Endothelial cell of umbilical vein (primary cell): Measurements from ENCODE around the gene LZTS3. TPM values are rescaled to one million over a fixed set of nuclear protein-coding genes. Genes with fewer than 3 reads are reported as not detected.

Experiments used
- Bru-seq: library from RNA; stranded (reverse); fragments of 400-500 nt; gene quantifications from one replicate; lab custom pipeline; 2021; lab: Mats Ljungman, UMichigan
- BruChase-seq, 2 experiments: library from RNA; stranded (reverse); fragments of 400-500 nt; gene quantifications; one replicate each; lab custom pipeline; 2021; lab: Mats Ljungman, UMichigan
- BruUV-seq: library from RNA; stranded (reverse); fragments of 400-500 nt; replicated peaks from 2 replicates; lab custom pipeline; 2021; lab: Mats Ljungman, UMichigan
- CTCF ChIA-PET: fragments of 300-600, 350-600 bp; sonication (Branson Sonifier 250); formaldehyde crosslinking; loops from one replicate; lab custom pipeline; 2021; ENCODE audit warnings: antibody characterized with exemption, inconsistent platforms; lab: Charles Lee
- POLR2A ChIA-PET: fragments of 300-600, 350-600 bp; sonication (Branson Sonifier 250); formaldehyde crosslinking; loops from one replicate; lab custom pipeline; 2021; ENCODE audit warnings: antibody characterized with exemption, inconsistent platforms; lab: Charles Lee
- DNase-seq: peaks from one replicate; pipeline ENCODE4 v3.0.0-alpha.2; 2011; ENCODE audit warnings: low read depth, low spot score
- FAIRE-seq: peaks from 2 replicates; lab custom pipeline; 2011; peaks lifted over from hg19 to GRCh38; lab: Jason Lieb, UNC
- H2AFZ ChIP-seq: 2 replicates; pipeline ENCODE4 v1.6.0; 2012; ENCODE audit warnings: low read depth, low read length, control low read depth, inconsistent platforms
- H3K27ac ChIP-seq: 2 replicates; pipeline ENCODE4 v1.5.1; 2011; ENCODE audit warnings: low read depth, mild to moderate bottlenecking, control low read depth, low read length, moderate library complexity; ENCODE audit not compliant: insufficient read depth
- H3K27me3 ChIP-seq, 2 experiments: 2 replicates each; pipeline versions ENCODE4 v1.6.0 to v1.6.1; 2011; ENCODE audit warnings: low read length in 2 of 2, mixed read lengths in 1 of 2; ENCODE audit not compliant: control insufficient read depth in 2 of 2, insufficient read depth in 2 of 2
- H3K36me3 ChIP-seq, 2 experiments: 2 replicates in 1 of 2; 3 replicates in 1 of 2; pipeline ENCODE4 v1.5.1; 2011; ENCODE audit warnings: low read length in 2 of 2, mild to moderate bottlenecking in 1 of 2, moderate library complexity in 1 of 2; ENCODE audit not compliant: control insufficient read depth in 2 of 2, insufficient read depth in 2 of 2; ENCODE audit errors: extremely low read depth in 1 of 2
- H3K4me1 ChIP-seq: 3 replicates; pipeline ENCODE4 v1.5.1; 2011; ENCODE audit warnings: mild to moderate bottlenecking, low read length; ENCODE audit not compliant: control insufficient read depth, insufficient read depth; ENCODE audit errors: extremely low read depth
- H3K4me2 ChIP-seq: 2 replicates; pipeline ENCODE4 v1.6.1; 2011; ENCODE audit warnings: low read length, control low read depth, mixed read lengths; ENCODE audit not compliant: insufficient read depth
- H3K4me3 ChIP-seq, 3 experiments: fragments of 200-600 bp in 1 of 3; sonication (generic), shearing (Covaris generic) in 1 of 3; replicated peaks in 1 of 3; 2 replicates each; pipeline ENCODE4 v1.5.1; 2011 to 2016; ENCODE audit warnings: control low read depth in 3 of 3, low read length in 3 of 3, mild to moderate bottlenecking in 2 of 3, inconsistent platforms in 1 of 3, low read depth in 1 of 3, moderate library complexity in 1 of 3; ENCODE audit not compliant: insufficient read depth in 1 of 3
- H3K79me2 ChIP-seq: 2 replicates; pipeline ENCODE4 v1.6.0; 2012; ENCODE audit warnings: low read length, inconsistent platforms; ENCODE audit not compliant: control insufficient read depth, insufficient read depth
- H3K9ac ChIP-seq: replicated peaks from 2 replicates; pipeline ENCODE3; 2011; ENCODE audit warnings: low read length, control low read depth; ENCODE audit not compliant: insufficient read depth; ENCODE audit errors: extremely low read depth
- H3K9me1 ChIP-seq: replicated peaks from 3 replicates; pipeline ENCODE4 v1.6.0; 2011; ENCODE audit warnings: mild to moderate bottlenecking, low read length; ENCODE audit not compliant: control insufficient read depth, insufficient read depth; ENCODE audit errors: extremely low read depth
- H3K9me3 ChIP-seq: replicated peaks from 2 replicates; pipeline ENCODE4 v1.5.1; 2012; ENCODE audit warnings: low read length, inconsistent platforms; ENCODE audit not compliant: control insufficient read depth, insufficient read depth
- H4K20me1 ChIP-seq: replicated peaks from 2 replicates; pipeline ENCODE3; 2011; ENCODE audit warnings: mild to moderate bottlenecking, low read length; ENCODE audit not compliant: control insufficient read depth, insufficient read depth; ENCODE audit errors: extremely low read depth
- EZH2 ChIP-seq: IDR thresholded peaks from 2 replicates; pipeline ENCODE4 v1.6.1; 2012; ENCODE audit warnings: borderline replicate concordance, low read depth, mild to moderate bottlenecking, moderate library complexity, low read length, inconsistent platforms; ENCODE audit not compliant: severe bottlenecking
- FOS ChIP-seq: IDR thresholded peaks from 2 replicates; pipeline ENCODE4 v1.6.1; 2011; ENCODE audit warnings: mild to moderate bottlenecking, low read length, moderate library complexity, borderline replicate concordance; ENCODE audit not compliant: insufficient read depth
- GATA2 ChIP-seq: IDR thresholded peaks from 2 replicates; pipeline ENCODE4 v1.7.0; 2011; ENCODE audit warnings: low read depth, mild to moderate bottlenecking, moderate library complexity, mixed read lengths, low read length; ENCODE audit not compliant: insufficient read length, insufficient read depth
- JUN ChIP-seq: IDR thresholded peaks from 2 replicates; pipeline ENCODE4 v1.6.1; 2011; ENCODE audit warnings: borderline replicate concordance, low read depth; ENCODE audit not compliant: insufficient read length, insufficient read depth
- MYC ChIP-seq: IDR thresholded peaks from one replicate; pipeline ENCODE4 v1.6.1; 2011; ENCODE audit warnings: mild to moderate bottlenecking, low read depth, low read length
- POLR2A ChIP-seq: IDR thresholded peaks from 2 replicates; pipeline ENCODE4 v1.6.1; 2012; ENCODE audit warnings: low read depth, mild to moderate bottlenecking, control low read depth, low read length
- POLR2AphosphoS5 ChIP-seq: IDR thresholded peaks from 2 replicates; pipeline ENCODE4 v1.6.1; 2012; ENCODE audit warnings: low read depth, mild to moderate bottlenecking, control low read depth, low read length, moderate library complexity; ENCODE audit not compliant: insufficient read depth
- dilution Hi-C: fragments of 300-500 bp; cut with MboI; formaldehyde crosslinking; loops from one replicate; pipeline ENCODE4 v1.15.0; 2019; ENCODE audit warnings: low sequenced_read_pairs; ENCODE audit not compliant: extremely low pct_ligation_motif_present
- intact Hi-C: fragments of 100-400 bp; cut with micrococcal nuclease; formaldehyde crosslinking; loops from one replicate; pipeline ENCODE4 v1.10.0; 2022
- long read RNA-seq: library from polyadenylated mRNA; stranded (forward); transcript quantifications from one replicate; pipeline ENCODE4 v2.0.0, GENCODE V29; 2021
- polyA minus RNA-seq, 3 experiments: library from RNA; depleted of rRNA, polyadenylated mRNA; stranded (reverse); fragments of >200 nt; gene quantifications; 1 replicate in 1 of 3; 2 replicates in 2 of 3; pipeline ENCODE4 v1.2.3, GENCODE V29; 2011
- polyA plus RNA-seq, 4 experiments: library from polyadenylated mRNA; depleted of rRNA in 3 of 4; stranded (reverse) in 3 of 4; unstranded in 1 of 4; fragments of >200 nt; gene quantifications; 2 replicates each; pipeline versions ENCODE4 v1.2.1 to v1.2.3, GENCODE V29; 2011 to 2012; ENCODE audit warnings: missing spikeins in 1 of 4
- total RNA-seq: library from RNA; stranded (reverse); gene quantifications from 2 replicates; pipeline ENCODE4 v1.2.3, GENCODE V29; 2021
- TF ChIP-seq, protein P1 (sequence below), 2 donors: IDR thresholded peaks; 1 replicate in 1 of 2; 2 replicates in 1 of 2; pipeline ENCODE4 v1.5.1; 2011; ENCODE audit warnings: low read length in 2 of 2, mild to moderate bottlenecking in 2 of 2, moderate library complexity in 2 of 2, control low read depth in 1 of 2, inconsistent platforms in 1 of 2, low read depth in 1 of 2; ENCODE audit not compliant: insufficient read depth in 1 of 2; ENCODE audit errors: extremely low read depth in 1 of 2
- TF ChIP-seq, protein P2 (sequence below): IDR thresholded peaks from 2 replicates; pipeline ENCODE4 v1.6.1; 2011; ENCODE audit not compliant: insufficient read depth, insufficient read length

LZTS3 gene
- total RNA-seq (3.6 and 4.5 TPM in 2 replicates), polyA plus RNA-seq (5.7 and 7.3 TPM in 2 replicates), polyA minus RNA-seq (5.6 and 7.0 TPM in 2 replicates), Bru-seq, nascent RNA (percentile 37 among the genes with signal in this experiment), BruChase-seq, experiment 1, labeled RNA remaining after a 6-hour chase (percentile 74 among the genes with signal in this experiment), BruChase-seq, experiment 2, labeled RNA remaining after a 2-hour chase (percentile 57 among the genes with signal in this experiment)
- polyA plus RNA-seq (2011; cell fraction: cytosol; rRNA removed), result 3.7 and 5.4 TPM in 2 replicates
- polyA plus RNA-seq (2011; cell fraction: nucleus; rRNA removed), result 7.3 and 9.8 TPM in 2 replicates
- 2.2 and 3.5 TPM in 2 replicates for polyA plus RNA-seq (2012)
- 1.1 TPM for polyA minus RNA-seq (2011; cell fraction: cytosol; rRNA and poly(A)+ RNA removed)
- 2.8 and 3.2 TPM in 2 replicates for polyA minus RNA-seq (2011; cell fraction: nucleus; rRNA and poly(A)+ RNA removed)
- long read RNA-seq, full-length matches to known transcripts, result 1 of 8 reads
- long read RNA-seq, partial matches to known transcripts, result 1 of 8 reads
- long read RNA-seq, other reads (novel, unspliced or antisense), result 6 of 8 reads

DNA sequence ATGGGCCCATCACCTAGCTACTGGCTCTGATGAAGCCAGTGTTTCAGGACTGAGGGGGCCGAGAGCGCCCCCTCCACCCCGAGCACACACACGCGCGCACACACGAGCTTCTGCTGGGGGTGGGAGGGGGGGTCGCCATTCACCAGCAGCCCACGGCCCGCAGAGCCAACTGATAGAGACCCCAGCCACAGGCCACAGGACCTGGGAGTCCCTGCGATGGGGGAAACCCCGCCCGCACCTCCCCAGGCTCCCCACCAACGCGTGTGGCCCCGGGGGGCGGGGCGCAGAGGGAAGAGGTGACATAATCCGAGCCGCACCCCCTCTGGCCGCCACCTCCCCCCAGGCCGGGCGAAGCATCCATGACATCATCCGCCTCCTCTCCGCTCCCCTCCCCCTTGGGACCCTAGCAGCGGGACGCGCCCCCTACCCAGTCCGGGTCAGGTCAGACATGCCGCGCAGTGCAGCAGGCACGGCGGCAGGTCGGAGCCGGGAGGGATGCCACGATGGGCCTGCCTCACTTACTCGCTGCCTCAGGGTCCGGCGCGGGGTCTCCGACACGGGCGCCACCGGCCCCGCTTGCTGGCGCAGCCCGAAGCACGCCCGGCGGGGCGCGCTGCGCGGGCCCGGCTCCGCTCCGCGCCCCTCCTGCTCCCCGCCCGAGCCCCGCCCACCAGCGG, at the start of gene LZTS3:
Gene LZTS3, minus strand, starts transcription at position 617 of the 677 bp plus-strand sequence. CDS start 6,386 bp downstream, outside the sequence.
- H3K9ac ChIP-seq, result peak within 1 kb of the TSS; percentile 59
- DNase-seq (peak; percentile 60), FAIRE-seq (peak; percentile 55)
- peak within 1 kb of the TSS; percentile 97 for H2AFZ ChIP-seq
- no peaks in the 10 kb centered on the region for H3K9me3 ChIP-seq
- ChIA-PET CTCF (interaction anchor here (1.1 to 1.9 kb wide), 2 partner anchors 81 to 120 kb away, joined by 4 to 8 read pairs; no protein-coding TSS in a partner anchor), POLR2A (interaction anchor here (0.7 to 1.1 kb wide), 2 partner anchors 9 to 13 kb away, joined by 3 to 5 read pairs; partner anchors contain the start of genes FASTKD5 and UBOX5)
- H3K9me1 ChIP-seq, result no peaks in the 10 kb centered on the region
- H4K20me1 ChIP-seq, result no peaks in the 10 kb centered on the region
- TF ChIP-seq POLR2AphosphoS5 (peak; percentile 40), FOS (no peak), JUN (peak; percentile 11), MYC (no peak), GATA2 (no peak), POLR2A (no peak), EZH2 (no peak)
- TF ChIP-seq, protein P1, sequence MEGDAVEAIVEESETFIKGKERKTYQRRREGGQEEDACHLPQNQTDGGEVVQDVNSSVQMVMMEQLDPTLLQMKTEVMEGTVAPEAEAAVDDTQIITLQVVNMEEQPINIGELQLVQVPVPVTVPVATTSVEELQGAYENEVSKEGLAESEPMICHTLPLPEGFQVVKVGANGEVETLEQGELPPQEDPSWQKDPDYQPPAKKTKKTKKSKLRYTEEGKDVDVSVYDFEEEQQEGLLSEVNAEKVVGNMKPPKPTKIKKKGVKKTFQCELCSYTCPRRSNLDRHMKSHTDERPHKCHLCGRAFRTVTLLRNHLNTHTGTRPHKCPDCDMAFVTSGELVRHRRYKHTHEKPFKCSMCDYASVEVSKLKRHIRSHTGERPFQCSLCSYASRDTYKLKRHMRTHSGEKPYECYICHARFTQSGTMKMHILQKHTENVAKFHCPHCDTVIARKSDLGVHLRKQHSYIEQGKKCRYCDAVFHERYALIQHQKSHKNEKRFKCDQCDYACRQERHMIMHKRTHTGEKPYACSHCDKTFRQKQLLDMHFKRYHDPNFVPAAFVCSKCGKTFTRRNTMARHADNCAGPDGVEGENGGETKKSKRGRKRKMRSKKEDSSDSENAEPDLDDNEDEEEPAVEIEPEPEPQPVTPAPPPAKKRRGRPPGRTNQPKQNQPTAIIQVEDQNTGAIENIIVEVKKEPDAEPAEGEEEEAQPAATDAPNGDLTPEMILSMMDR (IDR thresholded peaks at IDR 0.05; ENCODE audit: extremely low read depth in 1 of 2, insufficient read depth in 1 of 2, low read depth in 1 of 2, low read length in 2 of 2), result peak in 1 of 2 donors; percentile 7
- TF ChIP-seq, protein P2, sequence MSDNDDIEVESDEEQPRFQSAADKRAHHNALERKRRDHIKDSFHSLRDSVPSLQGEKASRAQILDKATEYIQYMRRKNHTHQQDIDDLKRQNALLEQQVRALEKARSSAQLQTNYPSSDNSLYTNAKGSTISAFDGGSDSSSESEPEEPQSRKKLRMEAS, result no peak
- H3K27me3 ChIP-seq, result peaks cover 7 to 11% of the 10 kb centered on the region in 2 experiments
- dilution Hi-C loops, result no loop called here
- H3K4me2 ChIP-seq, result peak within 1 kb of the TSS; percentile 83
- BruUV-seq, result no TSS peak
- H3K36me3 ChIP-seq, result no peaks in the 10 kb centered on the region
- H3K4me1 ChIP-seq, result peaks cover 6% of the 10 kb centered on the region
- H3K27ac ChIP-seq, result peak within 1 kb of the TSS; percentile 51
- no peaks in the 10 kb centered on the region for H3K79me2 ChIP-seq
- intact Hi-C loops, result loop anchor here (2.0 kb wide), 1 partner anchor 32 kb away; the partner anchor contains the start of gene DDRGK1
- peak within 1 kb of the TSS; percentile 68 to 93 (median 68) for H3K4me3 ChIP-seq
